ENCODE results near the gene GFER. TPM values are rescaled to one million over a fixed set of nuclear protein-coding genes. Genes with fewer than 3 reads are reported as not detected.

The GFER gene
- polyA plus RNA-seq, 1 of the 3 experiments (the other 2 are of a cell fraction), result 20.4 TPM

DNA sequence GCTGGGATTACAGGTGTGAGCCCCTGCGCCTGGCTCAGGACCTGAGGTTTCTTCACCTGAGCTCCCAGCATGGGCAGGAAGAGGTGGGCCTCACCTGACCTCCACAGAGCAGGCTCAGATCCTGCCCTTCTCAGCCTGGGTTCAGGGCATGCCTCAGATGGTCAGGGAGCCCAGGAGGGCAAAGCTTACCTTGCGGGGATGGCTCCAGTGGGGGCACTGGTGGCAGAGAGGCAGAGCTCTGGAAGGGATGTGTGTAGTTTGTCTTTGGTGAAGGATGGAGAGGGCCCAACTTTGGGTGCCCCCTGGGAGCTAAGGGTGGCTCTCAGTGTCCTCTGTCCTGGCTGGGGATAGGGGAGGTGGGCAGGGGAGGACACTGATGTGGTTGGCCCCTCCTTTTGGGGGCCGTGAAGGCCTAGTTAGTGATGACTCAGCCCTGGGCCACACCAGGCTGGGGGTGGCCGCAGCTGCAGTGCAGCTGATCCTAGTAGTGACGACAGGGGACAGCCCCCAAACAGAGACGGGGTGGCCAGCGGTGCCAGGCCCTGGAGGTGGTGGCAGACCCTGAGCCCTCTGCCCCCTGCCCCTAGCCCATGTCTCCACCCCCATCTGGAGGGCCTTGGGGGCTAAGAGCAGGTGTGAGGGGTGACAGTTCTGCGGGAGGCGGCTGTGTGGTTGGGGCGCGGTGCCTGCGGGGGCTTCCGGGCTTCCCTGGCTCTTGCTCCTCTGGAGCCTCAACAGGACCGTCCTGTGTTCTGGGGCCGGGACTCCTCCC lies 48.5 kb downstream of the GFER start:
- CTCF ChIA-PET, result interaction anchor here (0.6 to 2.5 kb wide), 5 partner anchors 9 to 971 kb away, joined by 3 to 12 read pairs (median 4); partner anchors contain the start of genes NTHL1 and TSC2
- H3K9ac ChIP-seq, result peak overlapping the region; percentile 83
- H3K27me3 ChIP-seq (ENCODE audit: insufficient read depth), result no peaks in the 10 kb centered on the region
- H3K4me1 ChIP-seq (ENCODE audit: control insufficient read depth in 1 of 2, insufficient read depth in 2 of 2, low read depth in 1 of 2, low read length in 1 of 2), result peaks cover 40 to 47% of the 10 kb centered on the region in 2 experiments; a peak in 3 of 4 replicates
- peak overlapping the region in 1 of 2 experiments; percentile 93; a peak in 3 of 4 replicates for H3K27ac ChIP-seq (ENCODE audit: low read depth in 2 of 2, low read length in 1 of 2)
- DNase-seq, result no peak
- H3F3A ChIP-seq (replicated peaks; ENCODE audit: insufficient read depth), result peaks cover 3% of the 10 kb centered on the region
- H3K9me2 ChIP-seq, result no peaks in the 10 kb centered on the region
- TF ChIP-seq SIN3A (IDR thresholded peaks at IDR 0.05; ENCODE audit: borderline replicate concordance, low read depth, low read length) (no peak), ELF1 (IDR thresholded peaks at IDR 0.05) (no peak), RAD21 (IDR thresholded peaks at IDR 0.05; ENCODE audit: low read length) (no peak)
- 89% methylated on average over 8 of the region's 15 CpGs for WGBS (ENCODE audit: low lambda C conversion rate)
- no peaks in the 10 kb centered on the region for H3K9me3 ChIP-seq
- no peak overlapping the region; the same call in 1 of the 2 replicates for H2AFZ ChIP-seq (ENCODE audit: low read depth)
- H3K4me2 ChIP-seq, result peak overlapping the region; percentile 94
- H3K4me3 ChIP-seq (ENCODE audit: low read depth in 2 of 2, low read length in 1 of 2), result no peak overlapping the region
- POLR2A ChIA-PET, result interaction anchor here (1.5 kb wide), 1 partner anchor 15 kb away, joined by 3 read pairs; the partner anchor contains the start of genes NTHL1 and TSC2
- peaks cover 8% of the 10 kb centered on the region; the same call in 1 of the 2 replicates for H4K20me1 ChIP-seq (ENCODE audit: insufficient read depth)
- peaks cover 0 to 13% of the 10 kb centered on the region in 2 experiments for H3K36me3 ChIP-seq (replicated peaks in 1 of 2; ENCODE audit: control insufficient read depth in 1 of 2, insufficient read depth in 2 of 2, low read length in 1 of 2)
- H3K79me2 ChIP-seq (ENCODE audit: insufficient read depth), result peaks cover 29% of the 10 kb centered on the region; the same call in 1 of the 2 replicates

GRCh38 chr16:2033057-2033908 lies 49.3 kb downstream of the GFER start:
- ChIA-PET CTCF (interaction anchor here (0.6 to 2.5 kb wide), 2 partner anchors 10 to 971 kb away, joined by 4 to 12 read pairs; no protein-coding TSS in a partner anchor), POLR2A (interaction anchor here (1.5 kb wide), 1 partner anchor 14 kb away, joined by 3 read pairs; the partner anchor contains the start of genes NTHL1 and TSC2)
- H3K9me3 ChIP-seq, result no peaks in the 10 kb centered on the region
- H3K27me3 ChIP-seq (ENCODE audit: insufficient read depth), result no peaks in the 10 kb centered on the region
- peak overlapping the region; percentile 83 for H3K9ac ChIP-seq
- H3K27ac ChIP-seq (ENCODE audit: low read depth in 2 of 2, low read length in 1 of 2), result peak overlapping the region; percentile 86 to 93
- peak; percentile 83 for DNase-seq
- 14% methylated on average over 18 of the region's 37 CpGs for WGBS (ENCODE audit: low lambda C conversion rate)
- peak overlapping the region; percentile 94 for H3K4me2 ChIP-seq
- H3F3A ChIP-seq (replicated peaks; ENCODE audit: insufficient read depth), result peaks cover 3% of the 10 kb centered on the region
- H3K36me3 ChIP-seq (replicated peaks in 1 of 2; ENCODE audit: control insufficient read depth in 1 of 2, insufficient read depth in 2 of 2, low read length in 1 of 2), result peaks cover 0 to 13% of the 10 kb centered on the region in 2 experiments
- H2AFZ ChIP-seq (ENCODE audit: low read depth), result peak overlapping the region; percentile 17; the same call in 1 of the 2 replicates
- peaks cover under 1% of the 10 kb centered on the region; the same call in 1 of the 2 replicates for H4K20me1 ChIP-seq (ENCODE audit: insufficient read depth)
- H3K79me2 ChIP-seq (ENCODE audit: insufficient read depth), result peaks cover 21% of the 10 kb centered on the region; the same call in 1 of the 2 replicates
- no peaks in the 10 kb centered on the region for H3K9me2 ChIP-seq
- peak overlapping the region; percentile 3 to 54; a peak in 2 of 4 replicates for H3K4me3 ChIP-seq (ENCODE audit: low read depth in 2 of 2, low read length in 1 of 2)
- H3K4me1 ChIP-seq (ENCODE audit: control insufficient read depth in 1 of 2, insufficient read depth in 2 of 2, low read depth in 1 of 2, low read length in 1 of 2), result peaks cover 34 to 47% of the 10 kb centered on the region in 2 experiments; a peak in 3 of 4 replicates
- TF ChIP-seq, protein P1, sequence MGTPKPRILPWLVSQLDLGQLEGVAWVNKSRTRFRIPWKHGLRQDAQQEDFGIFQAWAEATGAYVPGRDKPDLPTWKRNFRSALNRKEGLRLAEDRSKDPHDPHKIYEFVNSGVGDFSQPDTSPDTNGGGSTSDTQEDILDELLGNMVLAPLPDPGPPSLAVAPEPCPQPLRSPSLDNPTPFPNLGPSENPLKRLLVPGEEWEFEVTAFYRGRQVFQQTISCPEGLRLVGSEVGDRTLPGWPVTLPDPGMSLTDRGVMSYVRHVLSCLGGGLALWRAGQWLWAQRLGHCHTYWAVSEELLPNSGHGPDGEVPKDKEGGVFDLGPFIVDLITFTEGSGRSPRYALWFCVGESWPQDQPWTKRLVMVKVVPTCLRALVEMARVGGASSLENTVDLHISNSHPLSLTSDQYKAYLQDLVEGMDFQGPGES (IDR thresholded peaks at IDR 0.05; ENCODE audit: low read depth, low read length), result no peak
- TF ChIP-seq TCF12 (IDR thresholded peaks at IDR 0.05) (peak; percentile 31; the same call in 1 of the 2 replicates), JUND (IDR thresholded peaks at IDR 0.05) (no peak), ELF1 (IDR thresholded peaks at IDR 0.05) (no peak; the same call in 1 of the 2 replicates), CHD2 (IDR thresholded peaks at IDR 0.05; ENCODE audit: low read length, partially characterized antibody) (no peak), USF1 (IDR thresholded peaks at IDR 0.05; ENCODE audit: borderline replicate concordance, low read depth) (0 out of 2 replicates have a peak, but pooled peaks have one; percentile 5), FOSL2 (IDR thresholded peaks at IDR 0.05; ENCODE audit: borderline replicate concordance, low read depth) (peak; percentile 30; the same call in 1 of the 2 replicates), NRF1 (IDR thresholded peaks at IDR 0.05; ENCODE audit: low read depth, low read length) (no peak), SMC3 (IDR thresholded peaks at IDR 0.05; ENCODE audit: low read depth, low read length) (no peak), RAD21 (IDR thresholded peaks at IDR 0.05; ENCODE audit: low read length) (no peak), POLR2AphosphoS5 (IDR thresholded peaks at IDR 0.05; ENCODE audit: low read depth, low read length) (peak; percentile 22; the same call in 1 of the 2 replicates), EZH2phosphoT487 (IDR thresholded peaks at IDR 0.05; ENCODE audit: borderline replicate concordance, low read depth) (no peak), TEAD4 (IDR thresholded peaks at IDR 0.05; ENCODE audit: borderline replicate concordance, insufficient read depth) (0 out of 2 replicates have a peak, but pooled peaks have one; percentile 24), EP300 (IDR thresholded peaks at IDR 0.05; ENCODE audit: borderline replicate concordance in 1 of 2, low read depth in 1 of 2, low read length in 1 of 2) (no peak), RCOR1 (IDR thresholded peaks at IDR 0.05; ENCODE audit: low read length) (no peak)
- TF ChIP-seq, protein P2, sequence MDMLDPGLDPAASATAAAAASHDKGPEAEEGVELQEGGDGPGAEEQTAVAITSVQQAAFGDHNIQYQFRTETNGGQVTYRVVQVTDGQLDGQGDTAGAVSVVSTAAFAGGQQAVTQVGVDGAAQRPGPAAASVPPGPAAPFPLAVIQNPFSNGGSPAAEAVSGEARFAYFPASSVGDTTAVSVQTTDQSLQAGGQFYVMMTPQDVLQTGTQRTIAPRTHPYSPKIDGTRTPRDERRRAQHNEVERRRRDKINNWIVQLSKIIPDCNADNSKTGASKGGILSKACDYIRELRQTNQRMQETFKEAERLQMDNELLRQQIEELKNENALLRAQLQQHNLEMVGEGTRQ (IDR thresholded peaks at IDR 0.05; ENCODE audit: borderline replicate concordance, low read depth, low read length), result no peak
- TF ChIP-seq, protein P3, sequence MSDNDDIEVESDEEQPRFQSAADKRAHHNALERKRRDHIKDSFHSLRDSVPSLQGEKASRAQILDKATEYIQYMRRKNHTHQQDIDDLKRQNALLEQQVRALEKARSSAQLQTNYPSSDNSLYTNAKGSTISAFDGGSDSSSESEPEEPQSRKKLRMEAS (IDR thresholded peaks at IDR 0.05; ENCODE audit: low read depth), result 0 out of 2 replicates have a peak, but pooled peaks have one; percentile 43
